T47D (cell line): ENCODE data around the gene EXOC3L1.

Source experiments
- DNase-seq, 2 experiments: peaks; one replicate each; pipeline versions ENCODE4 v3.0.0 to v3.0.0-alpha.2; 2011 to 2012; ENCODE audit warnings: low read depth in 1 of 2, low spot score in 1 of 2
- JUND ChIP-seq: IDR thresholded peaks from 2 replicates; pipeline ENCODE4 v1.6.1; 2012; ENCODE audit warnings: low read depth
- in situ Hi-C: cut with HindIII; loops from 2 replicates; pipeline ENCODE4 v1.10.0; 2016; ENCODE audit warnings: low sequenced_read_pairs, low pct_unique_long_range_greater_than_20kb

The EXOC3L1 gene

GRCh38 chr16:67228905-67229304, 39.0 kb upstream of the EXOC3L1 start:
- in situ Hi-C loops, result no loop called here
- TF ChIP-seq JUND, result no peak
- no peak for DNase-seq

GRCh38 chr16:67228034-67228785, 38.3 kb upstream of the EXOC3L1 start:
- no peak for TF ChIP-seq JUND
- no peak for DNase-seq
- in situ Hi-C loops, result no loop called here

GRCh38 chr16:67227567-67227921, 37.6 kb upstream of the EXOC3L1 start:
- DNase-seq, result no peak
- TF ChIP-seq JUND, result no peak
- in situ Hi-C loops, result no loop called here

- in situ Hi-C loops, result no loop called here
- TF ChIP-seq JUND, result no peak
- peak; percentile 82 to 98 for DNase-seq
These were observed 37.0 kb upstream of the EXOC3L1 start, which contains the start of gene TMEM208 for GRCh38 chr16:67226804-67227566. TMEM208 (plus strand) TSS chr16:67227130; CDS start chr16:67227219, 89 bp downstream.

- in situ Hi-C loops, result no loop called here
- no peak for DNase-seq
- TF ChIP-seq JUND, result no peak
These were observed 36.4 kb upstream of the EXOC3L1 start for GRCh38 chr16:67226295-67226803.

GRCh38 chr16:67223992-67224391, 34.1 kb upstream of the EXOC3L1 start:
- in situ Hi-C loops, result no loop called here
- DNase-seq, result no peak
- TF ChIP-seq JUND, result no peak

GRCh38 chr16:67216612-67217490, 26.9 kb upstream of the EXOC3L1 start:
- in situ Hi-C loops, result no loop called here
- no peak for TF ChIP-seq JUND
- no peak for DNase-seq

- in situ Hi-C loops, result no loop called here
- no peak for DNase-seq
- no peak for TF ChIP-seq JUND
These were observed 25.8 kb upstream of the EXOC3L1 start for GRCh38 chr16:67215706-67216105.

GRCh38 chr16:67213197-67214019, 23.5 kb upstream of the EXOC3L1 start:
- in situ Hi-C loops, result no loop called here
- TF ChIP-seq JUND, result no peak
- no peak for DNase-seq

- in situ Hi-C loops, result no loop called here
- no peak for DNase-seq
These were observed 22.8 kb upstream of the EXOC3L1 start for GRCh38 chr16:67212766-67213165.

GRCh38 chr16:67211674-67212073, 21.7 kb upstream of the EXOC3L1 start:
- DNase-seq, result no peak
- in situ Hi-C loops, result no loop called here
- TF ChIP-seq JUND, result no peak

More at GRCh38 chr16:67212766-67213165, 22.8 kb upstream of the EXOC3L1 start:
- TF ChIP-seq JUND, result no peak
